ENCODE data around the gene GSAP. TPM values are rescaled to one million over a fixed set of nuclear protein-coding genes. Genes with fewer than 3 reads are reported as not detected.
"Not testable (repeated sequence)": the region's sequence is repeated elsewhere in the genome, so short reads cannot be mapped to it uniquely, and the experiment has no call there.

Gene GSAP
- total RNA-seq, 1 donor from 2014 or later = 10.4 TPM

DNA sequence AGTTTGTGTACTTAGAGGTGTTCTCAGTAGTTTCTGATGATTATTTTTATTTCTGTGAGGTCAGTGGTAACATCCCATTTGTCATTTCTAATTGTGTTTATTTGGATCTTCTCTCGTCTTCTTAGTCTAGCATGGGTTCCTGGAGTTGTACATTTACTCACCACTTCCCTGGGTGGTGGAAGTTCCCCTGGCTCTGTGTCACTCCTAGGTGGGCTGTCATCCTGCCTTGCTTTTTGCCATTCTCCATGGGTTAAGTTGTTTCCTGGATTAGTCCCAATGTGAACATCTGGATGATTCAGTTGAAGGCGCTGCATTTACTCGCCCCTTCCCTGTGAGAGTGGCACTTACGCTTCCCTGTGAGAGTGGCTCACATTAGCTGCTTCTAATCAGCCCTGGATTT is 48.2 kb downstream of the GSAP start:
- intact Hi-C loops (cut with micrococcal nuclease) = no loop called here

DNA sequence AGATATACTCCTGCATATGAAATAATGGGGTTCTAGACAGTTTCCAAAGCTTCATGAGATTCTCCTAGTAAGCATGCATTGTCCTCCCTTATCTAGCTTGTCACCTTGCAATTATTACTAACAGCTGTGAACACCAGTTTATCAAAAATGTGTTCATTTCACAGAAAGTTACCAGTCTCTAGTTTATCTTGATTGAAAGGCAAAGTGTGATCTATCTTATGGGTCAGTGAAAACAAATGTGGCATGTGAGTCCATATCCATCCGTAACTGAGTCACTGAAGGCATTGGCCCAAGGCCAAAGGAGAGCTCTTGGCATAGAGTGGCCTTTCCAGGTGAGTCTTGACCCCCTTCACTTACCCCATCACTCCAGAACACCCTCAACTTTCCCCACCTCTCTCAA is 53.2 kb downstream of the GSAP start:
- intact Hi-C loops (cut with micrococcal nuclease) = no loop called here

DNA sequence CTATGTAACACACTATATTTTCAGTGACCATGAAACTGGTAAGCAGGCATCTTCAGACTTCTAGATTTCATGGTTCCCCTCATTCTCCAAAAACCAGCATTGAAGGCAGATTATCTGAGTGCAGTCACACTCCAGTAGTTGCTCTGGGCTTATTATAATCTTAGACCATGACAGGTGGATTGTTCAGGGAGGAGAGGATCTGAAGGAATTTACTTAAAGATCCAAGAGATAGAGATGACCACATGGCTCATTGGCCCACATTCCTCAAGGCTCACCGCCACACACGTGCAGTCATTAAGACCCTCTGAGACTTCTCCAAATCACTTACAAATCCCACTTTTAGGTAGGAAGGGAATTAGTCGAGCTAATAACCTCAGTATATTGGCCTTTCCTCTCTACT is 55.2 kb downstream of the GSAP start:
- intact Hi-C loops (cut with micrococcal nuclease) = loop anchor here (1.0 kb wide), 1 partner anchor 10 kb away; no protein-coding TSS in a partner anchor

DNA sequence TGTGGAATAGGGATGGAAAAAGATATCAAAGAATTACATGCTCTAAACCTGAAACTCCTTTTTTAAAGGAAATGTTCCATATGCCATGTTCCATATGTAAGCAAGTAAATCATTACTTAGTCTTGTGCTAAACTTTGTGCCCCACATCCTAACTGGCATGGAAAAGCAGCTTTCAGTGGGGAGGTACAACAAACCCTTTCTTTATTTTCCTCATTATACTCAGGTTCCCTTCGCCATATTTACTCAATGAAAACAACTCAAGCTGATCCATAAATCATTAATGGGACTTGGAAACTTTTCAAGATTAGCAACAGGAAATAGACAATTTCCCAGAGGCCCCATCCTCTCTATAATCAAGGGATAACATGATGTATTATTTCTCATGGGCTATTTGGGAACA is 56.0 kb downstream of the GSAP start:
- intact Hi-C loops (cut with micrococcal nuclease) = no loop called here

DNA sequence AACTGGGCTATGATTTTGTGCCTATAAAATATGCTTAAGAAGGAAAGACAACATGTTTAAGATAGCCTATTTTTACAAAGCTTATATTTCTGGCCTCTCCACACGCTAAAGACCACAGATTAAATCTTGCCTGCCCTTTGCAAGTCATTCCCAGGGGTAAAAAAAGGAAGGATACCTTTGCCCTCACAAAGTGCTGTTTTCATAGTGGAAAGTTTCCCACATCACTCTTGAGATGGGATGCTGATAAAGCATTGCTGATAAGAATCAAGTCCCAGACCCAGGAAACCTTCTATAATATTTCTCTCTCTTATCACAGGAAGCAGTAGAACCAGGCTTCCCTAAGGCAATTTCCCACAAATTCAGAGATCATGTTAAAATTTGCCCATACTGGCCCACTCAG is 56.5 kb downstream of the GSAP start:
- intact Hi-C loops (cut with micrococcal nuclease) = no loop called here

DNA sequence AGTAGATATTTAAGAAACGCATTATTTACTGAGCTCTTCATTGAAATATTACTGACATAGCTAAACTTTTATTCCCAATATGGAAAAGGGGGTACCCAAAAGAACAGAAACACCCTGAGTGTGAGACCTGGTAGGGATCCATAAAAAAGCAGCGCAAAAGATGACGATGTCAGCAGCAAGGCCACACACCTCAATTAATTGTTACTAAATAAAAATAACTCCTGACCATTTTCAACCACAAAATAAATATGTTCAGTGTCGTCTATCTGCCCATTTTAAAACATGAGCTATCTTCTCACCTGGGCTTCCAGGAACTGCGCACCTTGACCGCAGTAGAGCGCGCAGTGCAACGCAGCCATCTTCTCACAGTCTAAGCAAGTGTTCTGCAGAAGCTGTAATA is 61.2 kb downstream of the GSAP start:
- intact Hi-C loops (cut with micrococcal nuclease) = loop anchor here (5.0 kb wide), 4 partner anchors 163 to 442 kb away; partner anchors contain the start of genes PHTF2, RSBN1L and TMEM60

DNA sequence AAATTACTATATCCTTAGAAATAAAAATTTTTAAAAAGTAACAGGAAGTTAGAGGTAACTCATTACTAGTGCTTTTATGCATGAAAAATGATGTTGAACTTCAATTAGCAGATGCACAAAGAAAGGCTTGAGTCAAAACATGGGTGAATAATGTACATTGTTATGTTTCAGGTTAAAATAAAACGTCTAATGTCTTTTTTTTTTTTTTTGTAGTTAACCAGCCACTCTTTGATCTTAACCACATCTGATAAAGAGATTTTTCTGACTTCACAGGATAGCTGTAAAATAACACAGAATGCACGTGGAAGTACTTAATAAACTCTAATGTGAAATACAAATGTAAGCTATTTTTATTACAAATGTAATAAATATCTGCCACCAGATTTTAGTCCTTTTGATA is 61.7 kb downstream of the GSAP start:
- intact Hi-C loops (cut with micrococcal nuclease) = loop anchor here (5.0 kb wide), 4 partner anchors 162 to 443 kb away; partner anchors contain the start of genes PHTF2, RSBN1L and TMEM60

DNA sequence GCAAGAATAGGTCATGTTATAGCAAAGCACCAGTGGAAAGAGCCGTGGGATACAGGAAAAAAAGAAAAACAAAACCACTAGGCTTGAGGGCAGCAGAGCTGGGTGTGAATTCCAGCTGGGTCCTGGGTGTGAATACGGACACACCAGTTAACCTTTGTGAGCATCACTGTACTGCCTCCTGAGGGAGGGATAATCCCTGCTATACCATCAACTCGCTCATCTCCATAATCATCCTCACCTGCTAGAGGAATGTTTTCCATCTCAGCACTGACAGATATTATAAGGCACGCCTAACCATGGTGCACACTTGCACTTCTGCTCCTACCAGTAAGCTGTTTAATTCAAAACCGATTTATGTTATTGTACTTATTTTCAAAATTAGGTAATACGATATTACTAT is 62.2 kb downstream of the GSAP start:
- intact Hi-C loops (cut with micrococcal nuclease) = loop anchor here (1.0 to 5.0 kb wide), 6 partner anchors 39 to 443 kb away; partner anchors contain the start of genes GSAP, PHTF2, RSBN1L and TMEM60

DNA sequence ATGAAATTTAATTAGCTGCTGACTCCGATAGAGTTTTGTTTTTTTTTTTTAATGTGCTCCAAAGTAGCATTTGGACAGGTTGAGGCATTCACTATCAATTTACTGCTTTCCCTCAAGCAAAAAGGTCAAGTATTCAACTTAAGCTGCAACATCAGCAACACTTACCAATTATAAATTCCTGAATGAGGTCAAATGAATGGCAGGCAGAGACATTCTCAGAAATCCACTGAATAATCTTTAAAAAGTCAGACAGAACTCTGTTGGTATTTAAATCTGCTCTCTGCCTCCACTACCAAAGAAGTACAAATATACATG is 62.8 kb downstream of the GSAP start:
- intact Hi-C loops (cut with micrococcal nuclease) = loop anchor here (1.0 to 5.0 kb wide), 6 partner anchors 40 to 444 kb away; partner anchors contain the start of genes GSAP, PHTF2, RSBN1L and TMEM60

DNA sequence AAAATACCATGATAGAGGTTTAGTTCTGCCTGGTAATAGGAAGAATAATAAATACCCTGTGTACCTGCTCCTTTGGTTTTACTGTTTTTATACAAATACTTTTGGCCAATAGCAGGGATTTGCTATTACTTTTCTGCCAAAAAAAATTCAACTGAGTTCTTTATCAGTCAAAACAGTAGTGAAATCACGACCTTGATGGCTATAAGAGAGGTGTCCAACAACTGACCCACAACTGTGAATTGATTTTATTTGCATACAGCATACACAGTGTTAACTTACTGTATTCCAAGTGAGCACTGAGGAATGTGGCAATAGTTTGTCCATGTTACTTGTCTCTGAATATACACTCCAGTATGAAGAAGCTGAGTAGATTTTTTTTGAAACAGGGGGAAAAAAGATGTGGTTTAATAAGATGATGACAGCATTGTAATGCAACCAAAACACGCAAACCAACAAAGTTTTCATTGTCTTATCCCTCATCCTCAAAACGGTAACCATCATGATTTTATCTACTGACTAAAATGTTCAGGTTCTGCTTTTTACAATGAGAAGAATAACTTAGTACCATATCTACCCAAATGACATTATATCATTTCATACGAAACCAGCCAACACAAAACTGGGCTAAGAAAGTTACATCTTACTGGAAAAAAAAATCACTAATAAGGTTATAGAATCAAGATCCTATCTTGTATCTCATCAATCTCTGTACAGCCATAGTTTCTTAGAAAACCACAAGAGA is 63.3 kb downstream of the GSAP start:
- intact Hi-C loops (cut with micrococcal nuclease) = loop anchor here (1.0 to 5.0 kb wide), 6 partner anchors 40 to 444 kb away; partner anchors contain the start of genes GSAP, PHTF2, RSBN1L and TMEM60

DNA sequence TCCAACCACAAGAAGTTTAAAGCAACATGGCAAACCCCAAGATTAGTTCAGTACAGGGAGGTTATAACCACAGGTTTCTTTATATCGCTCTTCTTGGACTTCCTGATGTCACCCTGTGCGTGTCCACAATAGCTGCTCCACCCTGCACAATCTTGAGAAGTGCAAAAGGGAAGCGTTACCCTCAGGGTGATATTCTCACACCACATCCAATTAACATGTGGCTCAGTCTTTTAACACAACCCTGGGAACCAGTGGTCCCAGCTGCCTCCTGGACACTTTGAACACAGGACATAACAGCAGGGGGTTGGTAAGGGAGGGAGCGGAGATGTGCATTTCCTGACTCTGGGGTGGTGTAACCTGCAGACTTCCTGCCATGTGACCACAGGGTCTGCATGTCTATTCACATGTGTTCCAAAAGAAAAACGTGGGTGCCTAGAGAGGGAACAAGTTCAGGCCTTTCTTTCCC is 64.6 kb downstream of the GSAP start:
- intact Hi-C loops (cut with micrococcal nuclease) = loop anchor here (1.0 to 5.0 kb wide), 8 partner anchors 10 to 446 kb away; partner anchors contain the start of genes GSAP, PHTF2, RSBN1L and TMEM60

DNA sequence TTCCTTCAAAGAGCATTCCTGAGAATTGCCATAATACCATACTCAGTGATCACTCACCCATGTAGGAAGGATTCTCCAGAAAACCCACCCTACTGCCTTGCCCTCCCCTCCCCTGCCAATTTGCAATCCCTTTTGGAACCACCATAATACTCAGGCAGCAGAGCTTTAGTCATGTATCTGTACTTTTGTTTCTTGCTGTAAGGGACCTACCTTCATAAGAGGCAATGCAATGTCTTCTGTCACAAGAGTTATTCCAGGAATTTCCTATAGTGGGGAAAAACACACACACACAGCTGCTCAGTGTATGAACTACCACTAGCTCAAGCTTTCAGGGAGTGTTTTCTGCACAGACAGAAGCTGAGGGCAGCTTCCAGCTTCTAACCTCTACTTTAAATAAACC is 67.0 kb downstream of the GSAP start:
- intact Hi-C loops (cut with micrococcal nuclease) = no loop called here

DNA sequence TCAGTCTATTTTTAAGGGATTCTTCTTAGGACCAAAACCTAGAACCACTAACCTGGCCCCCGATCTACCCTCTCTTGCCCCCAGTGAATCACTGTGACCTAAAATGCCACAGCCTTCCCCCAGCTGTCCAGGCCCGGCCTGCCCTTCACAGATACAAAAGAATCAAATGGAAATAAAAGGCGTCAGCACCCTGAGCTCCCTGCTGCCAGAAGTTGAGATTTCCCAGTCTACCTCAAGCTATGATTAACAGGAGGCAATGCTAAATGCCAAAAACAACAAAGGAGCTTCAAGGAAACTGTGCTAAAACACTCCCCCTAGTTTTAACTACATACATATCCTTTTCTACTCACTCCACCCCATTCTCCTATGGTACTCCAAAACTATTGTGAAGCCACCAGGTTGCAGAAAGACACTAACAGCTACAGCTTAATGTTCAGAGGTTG is 67.8 kb downstream of the GSAP start:
- intact Hi-C loops (cut with micrococcal nuclease) = no loop called here

DNA sequence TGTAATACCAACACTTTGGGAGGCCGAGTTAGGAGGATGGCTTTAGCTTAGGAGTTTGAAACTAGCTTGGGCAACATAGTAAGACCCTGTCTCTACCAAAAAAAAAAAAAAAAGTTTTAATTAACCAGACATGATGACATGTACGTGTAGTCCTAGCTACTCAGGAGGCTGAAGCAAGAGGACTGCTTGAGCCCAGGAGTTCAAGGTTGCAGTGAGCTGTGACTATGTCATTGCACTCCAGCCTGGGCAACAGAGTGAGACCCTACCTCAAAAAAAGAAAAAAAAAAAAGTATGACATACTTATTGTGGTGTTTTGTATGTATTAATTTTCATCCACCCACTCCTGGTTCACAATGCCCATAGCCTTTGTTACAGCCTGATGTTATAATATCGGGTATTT is 69.7 kb downstream of the GSAP start:
- intact Hi-C loops (cut with micrococcal nuclease) = no loop called here

DNA sequence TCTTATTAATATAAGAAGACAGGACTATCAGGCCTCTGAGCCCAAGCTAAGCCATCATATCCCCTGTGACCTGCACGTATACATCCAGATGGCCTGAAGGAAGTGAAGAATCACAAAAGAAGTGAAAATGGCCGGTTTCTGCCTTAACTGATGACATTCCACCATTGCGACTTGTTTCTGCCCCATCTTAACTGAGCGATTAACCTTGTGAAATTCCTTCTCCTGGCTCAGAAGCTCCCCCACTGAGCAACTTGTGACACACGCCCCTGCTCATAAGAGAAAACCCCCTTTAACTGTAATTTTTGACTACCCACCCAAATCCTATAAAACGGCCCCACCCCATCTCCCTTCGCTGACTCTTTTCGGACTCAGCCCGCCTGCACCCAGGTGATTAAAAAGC is 70.7 kb downstream of the GSAP start:
- intact Hi-C loops (cut with micrococcal nuclease) = not testable (repeated sequence)

DNA sequence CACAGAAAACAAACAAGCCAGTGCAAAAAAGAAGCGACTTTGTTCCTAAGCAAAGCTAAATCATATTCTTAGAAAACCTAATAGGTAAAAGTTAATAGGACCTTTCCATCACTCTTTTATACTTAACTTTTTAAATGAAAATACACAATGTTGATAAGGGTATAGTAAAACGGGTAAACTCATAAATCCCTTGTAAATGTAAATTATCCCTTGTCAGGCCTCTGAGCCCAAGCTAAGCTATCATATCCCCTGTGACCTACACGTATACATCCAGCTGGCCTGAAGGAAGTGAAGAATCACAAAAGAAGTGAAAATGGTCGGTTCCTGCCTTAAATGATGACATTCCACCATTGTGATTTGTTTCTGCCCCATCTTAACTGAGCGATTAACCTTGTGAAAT is 76.4 kb downstream of the GSAP start:
- intact Hi-C loops (cut with micrococcal nuclease) = no loop called here

DNA sequence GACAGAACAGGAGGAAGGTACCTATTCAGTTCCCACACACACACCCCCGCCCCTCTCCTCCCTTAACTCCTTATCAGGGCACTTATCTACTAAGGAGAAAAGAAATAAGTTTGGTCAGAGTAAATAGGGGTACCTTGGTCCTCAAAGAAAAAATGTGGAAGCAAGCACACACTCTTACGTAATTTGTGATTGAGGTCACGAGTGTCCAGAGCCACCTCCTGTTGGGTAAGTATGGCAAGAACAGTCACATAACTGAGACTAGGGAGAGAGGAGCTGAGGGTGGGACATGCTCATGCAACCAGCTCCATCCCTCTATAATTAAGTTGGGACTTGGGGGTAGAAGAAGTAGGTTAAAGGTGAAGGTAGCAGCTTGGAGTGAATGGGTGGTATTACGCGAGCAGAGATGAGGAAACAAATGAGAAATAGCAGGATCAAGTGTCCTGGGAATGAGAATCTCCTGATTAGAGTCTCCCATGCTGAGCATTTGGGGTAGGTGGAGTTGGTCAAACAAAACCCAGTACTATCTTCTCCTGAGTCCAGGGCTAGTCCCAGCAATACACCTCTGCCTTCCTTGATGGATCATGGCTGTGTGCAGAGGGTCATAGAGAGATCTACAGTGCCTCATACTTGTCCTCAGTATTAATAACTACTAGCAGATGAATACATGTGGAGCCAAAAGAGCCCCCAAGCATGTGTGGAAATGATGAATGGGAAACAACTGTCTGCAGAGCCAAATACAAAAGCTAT is 77.1 kb downstream of the GSAP start:
- intact Hi-C loops (cut with micrococcal nuclease) = no loop called here

DNA sequence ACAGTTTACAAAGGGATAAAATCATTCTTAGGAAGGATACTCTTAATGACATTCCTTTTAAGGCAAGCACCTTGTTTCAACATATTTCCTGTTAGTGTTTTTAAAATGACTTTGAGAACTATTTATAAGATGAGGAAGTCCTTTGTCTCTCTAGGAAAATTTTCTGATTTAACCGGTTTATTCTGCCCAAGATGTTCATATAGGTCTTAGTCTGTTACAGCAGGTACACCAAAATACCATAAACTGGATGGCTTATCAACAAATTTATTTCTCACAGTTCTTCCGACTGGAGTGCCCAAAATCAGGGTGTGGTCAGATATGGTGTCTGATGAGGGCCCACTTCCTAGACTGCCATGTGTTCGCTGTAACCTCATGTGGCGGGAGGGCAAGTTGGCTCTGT is 77.9 kb downstream of the GSAP start:
- intact Hi-C loops (cut with micrococcal nuclease) = no loop called here

DNA sequence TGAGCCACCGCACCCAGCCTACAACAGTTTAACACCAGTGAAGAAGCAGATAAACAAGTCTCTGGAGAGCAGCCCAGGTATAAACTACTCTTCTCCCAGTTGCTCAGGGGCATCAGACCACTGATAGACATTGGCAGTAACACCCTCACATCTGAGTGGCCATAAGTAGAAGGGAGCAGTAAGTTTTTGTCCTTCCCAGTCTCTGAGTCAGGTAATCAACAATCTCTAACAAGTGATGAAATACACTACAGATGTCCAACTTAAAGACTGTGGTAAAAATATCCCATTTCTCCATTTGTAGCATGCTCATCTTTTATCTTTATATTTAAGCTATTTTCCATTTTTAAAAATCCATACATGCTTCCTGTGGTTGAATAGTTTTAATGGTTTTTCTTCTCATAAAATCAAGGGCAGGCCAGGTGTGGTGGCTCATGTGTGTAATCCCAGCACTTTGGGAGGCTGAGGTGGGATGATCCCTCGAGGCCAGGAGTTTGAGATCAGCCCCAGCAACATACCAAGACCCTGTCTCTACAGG is 78.6 kb downstream of the GSAP start:
- intact Hi-C loops (cut with micrococcal nuclease) = no loop called here

DNA sequence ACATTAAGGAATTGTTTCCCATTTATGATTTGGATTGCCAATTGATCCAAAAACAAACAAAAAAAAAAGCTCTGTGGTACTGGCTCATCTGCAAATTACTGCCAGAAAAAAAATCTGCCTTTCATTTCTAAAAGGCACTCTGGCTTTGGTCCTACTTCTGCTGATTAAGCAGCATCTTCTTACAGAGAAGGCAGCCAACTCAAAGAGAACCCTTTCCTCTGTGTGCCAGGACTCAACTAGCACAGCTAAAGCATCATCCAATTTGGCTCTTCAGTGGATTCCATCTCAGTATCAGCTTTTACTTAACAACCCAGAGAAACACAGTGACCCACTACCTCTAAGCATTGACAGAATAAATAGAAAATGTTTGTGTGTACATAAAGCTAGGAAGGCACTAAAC is 80.6 kb downstream of the GSAP start:
- intact Hi-C loops (cut with micrococcal nuclease) = no loop called here

DNA sequence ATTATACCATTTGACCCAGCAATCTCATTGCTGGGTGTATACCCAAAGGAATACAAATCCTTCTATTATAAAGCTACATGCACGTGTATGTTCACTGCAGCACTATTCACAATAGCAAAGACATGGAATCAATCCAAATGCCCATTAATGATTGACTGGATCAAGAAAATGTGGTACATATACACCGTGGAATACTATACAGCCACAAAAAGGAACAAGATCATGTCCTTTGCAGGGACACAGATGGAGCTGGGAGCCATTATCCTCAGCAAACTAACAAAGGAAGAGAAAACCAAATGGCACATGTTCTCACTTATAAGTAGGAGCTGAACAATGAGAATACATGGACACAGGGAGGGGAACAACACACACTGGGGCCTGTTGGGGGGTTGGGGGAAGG is 82.1 kb downstream of the GSAP start:
- intact Hi-C loops (cut with micrococcal nuclease) = loop anchor here (5.0 kb wide), 2 partner anchors 137 to 203 kb away; partner anchors contain the start of genes FGL2 and PTPN12

All from T-helper 1 cell treated with Interleukin-12 subunit alpha and Interleukin-12 subunit beta and Interleukin-4 antibody, amounts not matched to agents 30 ng/mL and 1 ng/mL, for 36 hours (primary cell).